Breast epithelium (tissue), 3 donors: ENCODE measurements around the gene SMARCC2.
"Not testable (repeated sequence)": the region's sequence is repeated elsewhere in the genome, so short reads cannot be mapped to it uniquely, and the experiment has no call there.

ENCODE experiments used
- POLR2AphosphoS5 ChIP-seq, 3 donors: sonication (generic); formaldehyde crosslinking; IDR thresholded peaks; one replicate each; pipeline ENCODE4 v1.6.1; 2017; ENCODE audit warnings: antibody characterized with exemption in 3 of 3
- TF ChIP-seq, protein P1 (sequence below), 3 donors: fragments of 450-650 bp; IDR thresholded peaks; one replicate each; pipeline ENCODE4 v1.5.1; 2016 to 2017; ENCODE audit warnings: antibody characterized with exemption in 3 of 3, mild to moderate bottlenecking in 3 of 3, moderate library complexity in 3 of 3

- TF ChIP-seq, protein P1, sequence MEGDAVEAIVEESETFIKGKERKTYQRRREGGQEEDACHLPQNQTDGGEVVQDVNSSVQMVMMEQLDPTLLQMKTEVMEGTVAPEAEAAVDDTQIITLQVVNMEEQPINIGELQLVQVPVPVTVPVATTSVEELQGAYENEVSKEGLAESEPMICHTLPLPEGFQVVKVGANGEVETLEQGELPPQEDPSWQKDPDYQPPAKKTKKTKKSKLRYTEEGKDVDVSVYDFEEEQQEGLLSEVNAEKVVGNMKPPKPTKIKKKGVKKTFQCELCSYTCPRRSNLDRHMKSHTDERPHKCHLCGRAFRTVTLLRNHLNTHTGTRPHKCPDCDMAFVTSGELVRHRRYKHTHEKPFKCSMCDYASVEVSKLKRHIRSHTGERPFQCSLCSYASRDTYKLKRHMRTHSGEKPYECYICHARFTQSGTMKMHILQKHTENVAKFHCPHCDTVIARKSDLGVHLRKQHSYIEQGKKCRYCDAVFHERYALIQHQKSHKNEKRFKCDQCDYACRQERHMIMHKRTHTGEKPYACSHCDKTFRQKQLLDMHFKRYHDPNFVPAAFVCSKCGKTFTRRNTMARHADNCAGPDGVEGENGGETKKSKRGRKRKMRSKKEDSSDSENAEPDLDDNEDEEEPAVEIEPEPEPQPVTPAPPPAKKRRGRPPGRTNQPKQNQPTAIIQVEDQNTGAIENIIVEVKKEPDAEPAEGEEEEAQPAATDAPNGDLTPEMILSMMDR (IDR thresholded peaks at IDR 0.05) = not testable (repeated sequence)
- not testable (repeated sequence) for TF ChIP-seq POLR2AphosphoS5 (IDR thresholded peaks at IDR 0.05)
Observed at GRCh38 chr12:56117082-56117706, 72.1 kb downstream of the SMARCC2 start.
